ENCODE measurements around the gene TMC3.

GRCh38 chr15:81377871-81378270 lies 3.9 kb upstream of the TMC3 start:
- TF ChIP-seq EZH2 (IDR thresholded peaks at IDR 0.05; ENCODE audit: insufficient read depth, poor library complexity, severe bottlenecking) (no peak), EZH2phosphoT487 (IDR thresholded peaks at IDR 0.05; ENCODE audit: insufficient read depth, low read depth) (no peak)
